NCI-H460 (cell line): ENCODE results near the gene ANKRD61. TPM values are rescaled to one million over a fixed set of nuclear protein-coding genes. Genes with fewer than 3 reads are reported as not detected.
A peak's percentile ranks its signal among the peaks of the same experiment; 100 is the strongest.
"Not testable (repeated sequence)": the region's sequence is repeated elsewhere in the genome, so short reads cannot be mapped to it uniquely, and the experiment has no call there.

Source experiments
- DNase-seq: peaks from one replicate; pipeline ENCODE4 v3.0.0-alpha.2; 2016; ENCODE audit warnings: low read depth; ENCODE audit errors: extremely low read depth
- polyA plus RNA-seq: library from polyadenylated mRNA; depleted of rRNA; stranded (reverse); fragments of >200 nt; gene quantifications from 2 replicates; pipeline ENCODE4 v1.2.3, GENCODE V29; 2014; cell fraction: nucleus; rRNA removed
- total RNA-seq: library from RNA; depleted of rRNA; stranded (reverse); fragments of >200 nt; shearing (Covaris generic); gene quantifications from 2 replicates; pipeline ENCODE4 v1.2.3, GENCODE V29; 2014; rRNA removed

Gene ANKRD61
- 0.46 and 0.72 TPM in 2 replicates for total RNA-seq
- polyA plus RNA-seq = 0.33 and 0.44 TPM in 2 replicates

GRCh38 chr7:6030988-6031387 lies at the start of gene ANKRD61:
ANKRD61 (plus strand) TSS chr7:6031376; CDS start chr7:6031376, 0 bp downstream.
- no peak for DNase-seq

GRCh38 chr7:5987061-5987460 lies 44.1 kb upstream of the ANKRD61 start:
- not testable (repeated sequence) for DNase-seq

GRCh38 chr7:5997210-5997808 lies 33.9 kb upstream of the ANKRD61 start:
- DNase-seq = peak; percentile 67

- DNase-seq = no peak
Observed at GRCh38 chr7:6007386-6007785, 23.8 kb upstream of the ANKRD61 start.

GRCh38 chr7:6007835-6008590 lies 23.2 kb upstream of the ANKRD61 start:
- not testable (repeated sequence) for DNase-seq

GRCh38 chr7:6008668-6009611 lies 22.2 kb upstream of the ANKRD61 start, which contains the start of the genes AIMP2 and PMS2:
AIMP2 (plus strand) TSS chr7:6009272; CDS start chr7:6009364, 92 bp downstream.
PMS2 (minus strand) TSS chr7:6009049; CDS start chr7:6009019, 30 bp downstream.
- DNase-seq = peak; percentile 100

- not testable (repeated sequence) for DNase-seq
Observed at GRCh38 chr7:6010370-6010769, 20.8 kb upstream of the ANKRD61 start.

GRCh38 chr7:6011541-6011940 lies 19.6 kb upstream of the ANKRD61 start:
- DNase-seq = no peak

- DNase-seq = no peak
Observed at GRCh38 chr7:6012355-6013104, 18.6 kb upstream of the ANKRD61 start.

GRCh38 chr7:6015917-6016652 lies 15.1 kb upstream of the ANKRD61 start:
- DNase-seq = peak; percentile 91

- DNase-seq = no peak
Observed at GRCh38 chr7:6016653-6016966, 14.6 kb upstream of the ANKRD61 start.

- DNase-seq = no peak
Observed at GRCh38 chr7:6020371-6021286, 10.5 kb upstream of the ANKRD61 start.

GRCh38 chr7:6022707-6023106 lies 8.5 kb upstream of the ANKRD61 start:
- DNase-seq = no peak

GRCh38 chr7:6023974-6024435 lies 7.2 kb upstream of the ANKRD61 start:
- DNase-seq = no peak

GRCh38 chr7:6026011-6026819 lies 5.0 kb upstream of the ANKRD61 start:
- DNase-seq = peak; percentile 29

GRCh38 chr7:6026820-6027311 lies 4.3 kb upstream of the ANKRD61 start:
- DNase-seq = no peak

GRCh38 chr7:6027806-6028365 lies 3.3 kb upstream of the ANKRD61 start:
- no peak for DNase-seq
